ENCODE results near the gene LRP1.

LRP1 gene

GRCh38 chr12:57243521-57244311, 115.4 kb downstream of the LRP1 start:
- TF ChIP-seq, protein P1, sequence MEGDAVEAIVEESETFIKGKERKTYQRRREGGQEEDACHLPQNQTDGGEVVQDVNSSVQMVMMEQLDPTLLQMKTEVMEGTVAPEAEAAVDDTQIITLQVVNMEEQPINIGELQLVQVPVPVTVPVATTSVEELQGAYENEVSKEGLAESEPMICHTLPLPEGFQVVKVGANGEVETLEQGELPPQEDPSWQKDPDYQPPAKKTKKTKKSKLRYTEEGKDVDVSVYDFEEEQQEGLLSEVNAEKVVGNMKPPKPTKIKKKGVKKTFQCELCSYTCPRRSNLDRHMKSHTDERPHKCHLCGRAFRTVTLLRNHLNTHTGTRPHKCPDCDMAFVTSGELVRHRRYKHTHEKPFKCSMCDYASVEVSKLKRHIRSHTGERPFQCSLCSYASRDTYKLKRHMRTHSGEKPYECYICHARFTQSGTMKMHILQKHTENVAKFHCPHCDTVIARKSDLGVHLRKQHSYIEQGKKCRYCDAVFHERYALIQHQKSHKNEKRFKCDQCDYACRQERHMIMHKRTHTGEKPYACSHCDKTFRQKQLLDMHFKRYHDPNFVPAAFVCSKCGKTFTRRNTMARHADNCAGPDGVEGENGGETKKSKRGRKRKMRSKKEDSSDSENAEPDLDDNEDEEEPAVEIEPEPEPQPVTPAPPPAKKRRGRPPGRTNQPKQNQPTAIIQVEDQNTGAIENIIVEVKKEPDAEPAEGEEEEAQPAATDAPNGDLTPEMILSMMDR (IDR thresholded peaks at IDR 0.05; ENCODE audit: borderline replicate concordance, insufficient read depth, low read depth, low read length): peak; percentile 82

DNA sequence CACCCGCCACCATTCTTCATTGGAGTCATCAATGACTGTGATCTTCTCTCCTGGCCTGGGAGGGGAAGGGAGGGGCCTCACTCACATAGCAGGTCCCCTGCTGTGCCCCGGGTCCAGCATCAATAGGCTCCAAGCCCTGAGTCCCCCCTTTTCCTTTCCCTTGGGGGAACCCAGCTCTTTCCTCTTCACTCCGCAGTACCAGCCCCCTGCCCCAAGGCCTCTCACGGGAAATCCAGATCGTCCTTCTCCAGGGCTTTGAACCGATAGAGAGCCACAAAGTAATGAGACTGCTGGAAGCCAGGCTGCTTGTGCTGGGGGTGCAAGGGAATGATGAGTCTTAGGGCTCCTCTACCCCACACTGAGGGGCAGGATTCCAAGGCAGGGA, 116.0 kb downstream of the LRP1 start:
- no peak overlapping the region for H3K4me3 ChIP-seq (ENCODE audit: low read depth, low read length)
- TF ChIP-seq, protein P1 (IDR thresholded peaks at IDR 0.05; ENCODE audit: borderline replicate concordance, insufficient read depth, low read depth, low read length): no peak

More at GRCh38 chr12:57243521-57244311, 115.4 kb downstream of the LRP1 start:
- peak overlapping the region; percentile 36 for H3K4me3 ChIP-seq (ENCODE audit: low read depth, low read length)

GRCh38 chr12:57247041-57247440, 118.8 kb downstream of the LRP1 start:
- TF ChIP-seq, protein P1 (IDR thresholded peaks at IDR 0.05; ENCODE audit: borderline replicate concordance, insufficient read depth, low read depth, low read length): no peak
- no peak overlapping the region for H3K4me3 ChIP-seq (ENCODE audit: low read depth, low read length)

DNA sequence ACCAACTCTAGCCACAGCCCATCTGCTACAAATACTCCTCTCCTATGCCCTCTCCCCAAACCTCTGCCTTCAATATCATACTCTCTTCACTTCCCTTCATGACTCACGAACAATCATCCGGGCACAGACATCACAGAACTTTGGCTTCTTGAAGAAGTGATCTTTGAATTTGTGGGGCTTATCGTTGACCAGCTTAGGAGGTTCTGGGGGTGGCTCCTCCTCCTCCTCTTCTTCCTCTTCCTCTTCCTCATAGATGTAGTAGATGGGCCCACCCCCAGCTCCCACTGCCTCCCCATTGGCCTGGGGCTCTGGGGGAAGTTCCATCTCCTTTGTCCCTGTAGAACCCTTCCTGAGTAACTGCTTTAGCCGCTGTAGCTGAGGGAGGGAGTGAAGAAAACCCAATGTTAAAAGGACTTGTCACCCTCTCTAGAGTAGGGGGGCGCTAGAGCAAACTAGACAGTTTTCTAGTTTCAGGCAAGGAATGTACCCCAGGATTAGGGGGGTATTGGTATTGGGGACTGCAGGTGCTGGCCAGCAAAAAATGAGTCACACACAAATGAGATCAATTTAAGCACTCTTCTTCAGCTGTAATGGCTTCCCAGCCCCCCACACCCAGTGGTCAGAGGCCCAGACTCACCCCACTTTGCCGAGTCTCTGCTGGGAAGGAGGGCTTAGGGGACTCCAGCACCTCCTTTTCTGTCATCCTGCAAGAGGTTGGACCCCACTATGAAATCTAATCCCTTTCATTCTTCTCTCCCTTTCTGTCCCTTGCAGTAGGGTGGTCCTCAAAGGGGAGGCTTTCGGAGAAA, 120.9 kb downstream of the LRP1 start:
- TF ChIP-seq, protein P1 (IDR thresholded peaks at IDR 0.05; ENCODE audit: borderline replicate concordance, insufficient read depth, low read depth, low read length): no peak
- H3K4me3 ChIP-seq (ENCODE audit: low read depth, low read length): no peak overlapping the region

DNA sequence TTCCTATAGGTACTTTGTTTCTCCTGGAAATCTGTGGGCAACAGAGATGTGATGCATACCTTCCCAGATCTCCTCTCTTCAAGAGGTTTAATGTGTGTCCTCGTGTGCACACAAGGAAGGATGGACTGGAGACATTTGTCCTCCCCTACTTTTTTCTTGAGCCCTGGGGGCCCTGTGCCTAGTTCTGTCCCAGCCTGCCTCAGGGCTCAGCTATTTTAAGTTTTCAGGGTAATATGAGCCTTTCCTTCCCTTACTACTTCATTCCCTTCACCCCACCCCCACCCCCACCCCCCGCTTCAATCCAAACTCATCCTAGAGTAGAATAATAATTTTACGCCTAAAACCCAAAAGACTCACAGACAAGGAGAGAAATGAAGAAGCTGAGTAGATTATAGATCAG, 122.3 kb downstream of the LRP1 start:
- TF ChIP-seq, protein P1 (IDR thresholded peaks at IDR 0.05; ENCODE audit: borderline replicate concordance, insufficient read depth, low read depth, low read length): no peak
- no peak overlapping the region for H3K4me3 ChIP-seq (ENCODE audit: low read depth, low read length)

DNA sequence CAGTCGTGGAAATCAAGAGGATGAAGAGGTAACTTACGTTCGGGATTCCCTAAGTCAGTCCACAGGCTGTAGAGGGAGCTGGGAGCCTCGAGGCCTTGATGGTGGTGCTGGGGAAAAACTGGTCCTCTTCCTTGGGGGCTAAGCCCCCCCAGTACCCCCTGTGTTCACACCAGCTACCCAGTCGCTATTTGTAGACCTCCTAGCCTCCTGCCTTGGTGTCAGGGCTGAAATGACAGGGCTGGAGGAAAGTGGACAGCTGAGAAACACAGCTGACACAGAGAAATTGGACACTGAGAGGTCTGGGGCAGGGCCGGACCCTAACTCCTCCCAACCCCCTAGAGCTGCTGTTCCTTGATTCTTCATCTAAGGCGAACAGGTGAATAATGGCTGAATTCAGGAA, 122.7 kb downstream of the LRP1 start, which contains the start of gene STAC3:
Gene STAC3 (minus strand): TSS at position 232 of the 400 bp plus-strand sequence. CDS start 1,551 bp downstream, outside the sequence.
- TF ChIP-seq, protein P1 (IDR thresholded peaks at IDR 0.05; ENCODE audit: borderline replicate concordance, insufficient read depth, low read depth, low read length): no peak
- no peak within 1 kb of the TSS for H3K4me3 ChIP-seq (ENCODE audit: low read depth, low read length)

All from GM12875 (cell line).